NCI-H2029 (cell line): Measurements from ENCODE around the gene ELANE.
"Not testable (repeated sequence)": the region's sequence is repeated elsewhere in the genome, so short reads cannot be mapped to it uniquely, and the experiment has no call there.

Experiments used
- DNase-seq: peaks from one replicate; lab custom pipeline; 2025; lab: John Stamatoyannopoulos, UW

Gene ELANE

DNA sequence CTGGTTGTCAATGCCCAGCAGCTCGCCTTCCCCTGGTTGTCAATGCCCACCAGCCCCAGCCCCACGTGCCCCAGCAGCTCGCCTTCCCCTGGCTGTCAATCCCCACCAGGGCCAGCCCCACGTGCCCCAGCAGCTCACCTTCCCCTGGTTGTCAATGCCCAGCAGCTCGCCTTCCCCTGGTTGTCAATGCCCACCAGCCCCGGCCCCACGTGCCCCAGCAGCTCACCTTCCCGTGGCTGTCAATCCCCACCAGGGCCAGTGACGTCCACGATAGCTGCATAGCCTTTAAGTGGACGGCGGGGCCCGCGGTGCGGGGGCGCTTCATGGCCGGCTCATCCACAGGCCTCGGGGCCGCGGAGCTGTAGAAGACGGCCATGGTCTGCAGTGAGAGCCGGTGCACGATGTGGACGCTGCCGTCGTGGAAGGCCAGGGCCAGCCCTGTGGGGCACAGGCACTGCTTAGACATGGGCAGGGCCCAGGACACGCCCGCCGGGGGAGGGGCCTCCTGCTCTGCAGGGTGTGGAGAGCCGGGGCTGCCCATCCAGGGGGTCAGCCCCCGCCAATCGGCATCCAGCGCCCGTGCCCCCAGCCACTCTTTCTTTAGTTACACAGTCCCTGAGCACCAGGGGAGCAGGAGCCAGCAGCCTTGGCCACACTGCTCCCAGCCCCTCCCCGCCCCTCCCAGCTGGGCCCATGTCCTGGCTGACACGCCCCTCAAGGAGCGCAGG lies 27.8 kb downstream of the ELANE start:
- DNase-seq: no peak

DNA sequence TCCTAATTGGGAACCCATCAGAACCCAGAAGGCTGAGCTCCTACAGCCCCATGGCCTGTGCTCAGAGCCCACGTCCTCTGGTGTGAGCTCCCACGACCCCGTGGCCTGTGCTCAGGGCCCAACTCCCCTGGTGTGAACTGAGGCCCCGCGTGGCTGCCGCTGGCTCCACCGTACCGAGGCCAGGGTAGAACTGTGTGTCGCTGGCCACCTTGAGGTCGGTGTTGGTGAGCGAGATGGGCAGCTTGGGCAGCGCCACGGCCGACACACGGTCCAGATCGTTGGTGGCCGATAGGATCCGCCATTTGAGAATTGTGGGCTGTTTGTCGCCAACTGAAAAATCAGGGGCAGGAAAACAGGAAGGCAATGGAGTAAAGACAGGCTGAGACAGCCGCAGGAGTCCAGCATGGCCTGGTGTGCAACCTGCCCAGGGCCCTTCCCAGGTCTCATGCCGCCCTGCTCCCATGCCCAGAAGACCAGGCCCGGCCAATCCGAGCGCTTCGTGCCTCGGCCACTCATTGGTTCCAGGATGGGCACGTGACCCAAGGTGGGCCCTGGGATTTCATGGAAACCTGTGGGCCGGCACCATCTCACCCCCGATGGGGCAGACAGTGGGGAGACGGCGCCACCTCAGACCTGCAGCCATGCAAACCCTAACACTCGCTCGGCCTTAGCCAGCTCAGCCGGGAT lies 29.4 kb downstream of the ELANE start:
- DNase-seq: no peak

DNA sequence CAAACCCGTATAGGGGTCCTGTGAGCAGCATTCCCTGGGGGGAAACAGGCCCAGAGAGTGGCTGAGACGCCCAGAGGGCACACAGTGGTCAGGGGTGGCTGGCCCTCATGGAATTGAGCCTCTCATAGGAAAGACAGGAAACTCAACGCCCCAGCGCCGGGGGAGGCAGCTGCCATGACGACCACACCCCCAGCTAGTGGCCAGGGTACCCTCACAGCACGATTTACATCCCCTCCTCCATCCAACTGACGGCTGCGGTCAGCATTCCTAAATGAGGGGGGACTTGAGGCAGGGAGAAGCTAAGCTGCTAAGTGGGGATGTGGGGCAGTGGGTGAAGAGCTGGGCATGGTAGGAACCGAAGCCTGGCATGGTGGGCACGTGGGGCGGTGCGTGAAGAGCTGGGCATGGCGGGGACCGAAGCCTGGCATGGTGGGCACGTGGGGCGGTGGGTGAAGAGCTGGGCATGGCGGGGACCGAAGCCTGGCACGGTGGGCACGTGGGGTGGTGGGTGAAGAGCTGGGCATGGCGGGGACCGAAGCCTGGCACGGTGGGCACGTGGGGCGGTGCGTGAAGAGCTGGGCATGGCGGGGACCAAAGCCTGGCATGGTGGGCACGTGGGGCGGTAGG lies 30.9 kb downstream of the ELANE start:
- DNase-seq: no peak

DNA sequence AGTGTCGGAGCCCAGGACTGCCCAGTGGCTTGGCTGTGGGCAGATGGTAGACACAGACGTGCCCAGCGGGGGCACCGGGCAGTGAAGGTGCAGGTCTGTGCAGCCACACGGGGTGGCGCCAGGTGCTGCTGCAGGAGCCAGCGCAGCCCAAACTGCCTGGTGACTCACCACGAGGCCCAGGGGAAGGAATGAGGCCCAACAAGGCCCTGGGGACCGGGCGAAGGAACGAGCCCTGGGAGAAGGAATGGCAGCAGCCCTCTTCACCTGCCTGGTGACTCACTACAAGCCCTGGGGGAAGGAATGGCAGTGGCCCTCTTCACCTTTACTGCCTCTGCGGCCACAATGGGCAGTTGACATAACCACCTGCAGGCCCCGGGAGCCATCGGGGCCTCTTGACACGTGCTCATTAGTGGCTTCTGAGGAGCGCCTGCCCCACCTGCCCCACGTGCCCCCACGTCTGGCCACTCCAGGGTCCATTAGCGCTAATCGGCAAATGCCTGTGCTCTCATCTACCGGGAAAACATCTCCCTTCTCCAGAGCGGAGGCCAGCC lies 31.6 kb downstream of the ELANE start:
- no peak for DNase-seq

DNA sequence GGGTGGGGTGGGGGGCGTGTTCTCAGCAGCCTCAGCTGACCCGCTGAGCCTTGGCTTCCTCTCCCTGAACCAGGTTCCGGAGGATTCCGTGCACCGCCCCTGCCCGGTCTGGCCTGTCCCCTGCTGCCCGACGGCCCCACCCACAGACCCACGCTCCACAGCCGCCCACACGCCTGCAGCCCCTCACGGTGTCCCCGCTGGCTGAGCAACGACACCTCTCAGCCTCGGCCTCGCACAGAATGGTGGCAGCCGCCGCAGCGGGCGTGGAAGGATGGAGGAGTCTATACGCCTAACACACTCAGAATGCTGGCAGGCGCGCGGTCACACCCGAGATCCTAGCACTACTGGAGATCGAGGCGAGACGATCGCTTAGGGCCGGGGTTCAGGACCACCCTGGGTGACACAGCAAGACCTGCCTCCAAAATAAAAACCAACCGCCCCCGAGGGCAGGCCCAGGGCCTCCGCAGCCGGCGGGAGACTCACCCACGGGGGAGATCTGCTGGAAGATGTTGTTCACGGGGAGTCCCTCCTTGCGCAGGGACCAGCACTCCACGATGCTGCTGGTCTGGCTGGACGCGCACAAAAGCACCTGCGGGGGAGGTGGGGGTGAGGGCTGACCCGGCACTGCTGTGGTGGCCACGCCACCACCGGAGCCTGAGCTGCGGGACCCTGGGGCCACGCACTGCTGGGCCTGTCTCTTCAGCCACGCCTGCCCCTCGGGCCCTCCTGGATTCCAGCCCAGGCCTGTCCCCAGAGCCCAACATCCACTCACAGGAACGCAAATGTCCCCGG lies 32.5 kb downstream of the ELANE start:
- DNase-seq: no peak

DNA sequence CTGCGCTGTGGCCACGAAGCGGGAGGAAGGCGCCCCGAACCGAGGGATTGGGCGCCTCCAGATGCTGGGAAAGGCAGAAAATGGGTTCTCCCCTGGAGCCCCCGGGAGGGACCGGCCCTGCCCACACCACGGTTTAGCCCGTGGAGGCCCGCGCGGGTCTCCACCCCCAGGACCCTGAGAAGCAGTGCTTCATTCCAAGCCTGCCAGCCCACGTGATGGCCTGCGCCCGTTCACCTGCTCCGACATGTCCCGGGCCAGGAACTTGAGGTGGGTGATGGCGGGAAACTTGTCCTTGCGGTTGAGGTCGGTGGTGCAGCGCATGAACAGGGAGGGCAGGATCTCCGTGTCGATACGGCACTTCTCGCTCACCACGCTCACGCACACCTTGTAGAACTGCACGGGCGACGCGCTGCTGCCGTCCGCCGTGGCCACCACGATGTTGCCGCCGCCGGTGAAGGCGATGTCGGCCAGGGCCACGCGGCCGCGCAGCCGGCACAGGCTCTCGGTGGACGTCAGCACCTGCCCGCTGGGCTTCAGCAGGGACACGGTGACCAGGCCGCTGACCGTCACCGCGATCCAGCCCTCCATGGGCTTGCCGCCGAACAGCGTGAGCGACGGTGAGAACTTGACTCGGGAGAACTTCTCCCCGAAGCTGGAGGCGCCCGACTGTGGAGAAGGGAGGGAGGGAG lies 33.6 kb downstream of the ELANE start:
- no peak for DNase-seq

DNA sequence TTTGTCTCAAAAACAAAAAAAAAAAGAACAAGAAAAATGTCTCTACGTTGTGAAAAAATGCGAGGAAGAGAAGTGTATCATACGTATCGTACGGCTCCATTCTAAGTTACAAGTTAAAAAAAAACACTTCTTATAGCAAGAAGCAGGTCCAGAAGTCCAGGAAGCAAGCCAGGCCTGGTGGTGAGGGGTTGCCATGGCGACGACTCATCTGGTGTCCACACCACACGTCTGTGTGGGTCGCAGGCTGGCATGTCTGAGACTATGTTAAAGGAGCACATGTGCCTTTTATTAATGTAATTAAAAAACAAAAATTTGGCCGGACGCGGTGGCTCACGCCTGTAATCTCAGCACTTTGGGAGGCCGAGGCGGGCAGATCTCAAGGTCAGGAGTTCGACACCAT lies 35.0 kb downstream of the ELANE start:
- no peak for DNase-seq

DNA sequence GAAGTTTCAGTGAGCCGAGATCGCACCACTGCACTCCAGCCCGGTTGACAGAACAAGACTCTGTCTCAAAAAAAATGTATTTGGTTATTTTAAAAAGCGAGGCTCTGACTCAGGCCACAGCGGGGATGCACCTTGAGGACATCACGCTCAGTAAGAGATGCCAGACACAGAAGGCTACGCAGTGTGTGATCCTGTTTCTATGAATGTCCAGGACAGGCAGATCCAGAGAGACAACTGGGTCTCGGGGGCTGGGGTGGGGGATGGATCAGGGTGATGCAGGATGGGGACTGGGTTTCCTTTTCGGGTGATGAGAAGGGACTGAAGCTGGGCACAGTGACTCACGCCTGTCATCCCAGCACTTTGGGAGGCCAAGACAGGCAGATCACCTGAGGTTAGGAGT lies 35.5 kb downstream of the ELANE start:
- no peak for DNase-seq

DNA sequence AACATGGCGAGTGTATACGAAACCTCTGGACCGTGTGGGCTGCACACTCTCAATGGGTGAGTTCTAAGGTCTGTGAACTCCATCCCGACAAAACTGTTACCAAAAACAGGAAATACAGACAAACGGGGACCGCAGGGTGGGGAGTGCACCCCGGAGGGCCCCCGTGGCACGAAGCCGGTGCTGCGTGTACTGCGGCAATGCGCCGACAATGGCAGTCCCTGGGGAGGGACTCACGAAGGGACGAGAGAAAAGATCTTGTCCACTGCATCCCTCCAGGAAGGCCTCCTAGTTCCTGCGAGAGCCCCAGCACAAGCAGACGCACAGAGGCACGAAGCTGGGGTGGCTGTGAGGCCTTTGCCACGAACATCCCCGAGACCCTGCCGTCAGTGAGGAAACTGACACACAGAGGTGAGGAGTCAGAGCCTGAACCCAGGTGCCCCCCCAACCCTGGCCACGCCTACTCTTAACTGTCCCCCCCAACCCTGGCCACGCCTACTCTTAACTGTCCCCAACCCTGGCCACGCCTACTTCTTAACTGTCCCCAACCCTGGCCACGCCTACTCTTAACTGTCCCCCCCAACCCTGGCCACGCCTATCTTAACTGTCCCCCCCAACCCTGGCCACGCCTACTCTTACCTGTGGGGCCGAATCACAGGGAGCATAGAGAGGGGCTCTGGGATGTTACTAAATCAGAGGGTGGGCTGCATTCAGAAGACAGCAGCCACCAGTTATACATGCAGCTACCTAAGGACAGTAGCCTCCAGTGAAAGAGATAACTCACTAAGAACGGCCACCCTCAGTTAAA lies 36.7 kb downstream of the ELANE start:
- DNase-seq: no peak

DNA sequence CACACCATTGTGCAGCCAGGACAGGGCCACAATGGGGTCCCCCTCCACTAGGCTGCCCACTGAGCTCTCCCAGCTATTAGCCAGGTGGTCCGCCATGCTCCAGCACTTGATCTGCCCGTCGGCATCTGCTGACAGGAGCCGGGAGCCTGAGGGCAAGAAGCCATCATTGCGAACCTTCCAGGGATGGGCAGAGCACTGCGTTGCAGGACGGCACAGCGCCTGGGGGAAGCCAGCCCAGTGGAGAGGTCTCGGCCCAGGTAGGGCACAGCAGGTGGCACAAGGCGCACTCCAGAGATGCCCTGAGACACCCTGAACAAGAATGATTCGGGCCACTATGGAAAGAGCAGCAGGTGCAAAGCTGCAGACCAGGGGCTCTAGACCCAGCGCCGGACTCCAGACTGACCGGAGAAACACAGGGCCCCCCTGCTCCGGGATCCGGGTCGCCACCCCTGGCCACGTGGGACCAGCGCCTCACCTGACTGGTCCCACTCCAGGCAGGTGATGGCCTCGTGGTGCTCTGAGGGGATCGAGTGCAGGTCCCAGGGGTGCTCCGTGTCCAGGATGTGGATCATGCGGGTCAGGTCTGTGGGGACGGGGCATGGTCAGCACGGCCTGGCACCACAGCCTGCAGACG lies 37.7 kb downstream of the ELANE start:
- no peak for DNase-seq

DNA sequence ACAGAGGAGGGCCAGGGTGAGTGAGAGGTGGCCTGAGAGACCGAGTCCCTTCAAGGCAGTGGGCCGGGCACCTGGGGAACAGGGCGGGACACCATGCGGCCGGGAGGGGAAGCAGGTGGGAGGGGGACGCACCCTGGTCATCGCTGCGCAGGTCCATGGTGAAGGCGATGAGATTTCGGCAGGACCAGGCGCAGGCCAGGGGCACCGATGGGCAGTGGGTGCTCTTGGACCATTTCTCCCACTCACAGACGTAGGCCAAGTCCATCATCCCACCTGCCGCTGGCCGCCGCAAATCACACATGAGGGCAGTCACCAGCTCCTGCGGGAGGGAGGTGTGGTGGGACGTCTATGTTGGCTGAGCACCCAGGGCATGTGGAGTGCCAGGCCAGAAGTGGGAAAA lies 38.7 kb downstream of the ELANE start:
- DNase-seq: no peak

DNA sequence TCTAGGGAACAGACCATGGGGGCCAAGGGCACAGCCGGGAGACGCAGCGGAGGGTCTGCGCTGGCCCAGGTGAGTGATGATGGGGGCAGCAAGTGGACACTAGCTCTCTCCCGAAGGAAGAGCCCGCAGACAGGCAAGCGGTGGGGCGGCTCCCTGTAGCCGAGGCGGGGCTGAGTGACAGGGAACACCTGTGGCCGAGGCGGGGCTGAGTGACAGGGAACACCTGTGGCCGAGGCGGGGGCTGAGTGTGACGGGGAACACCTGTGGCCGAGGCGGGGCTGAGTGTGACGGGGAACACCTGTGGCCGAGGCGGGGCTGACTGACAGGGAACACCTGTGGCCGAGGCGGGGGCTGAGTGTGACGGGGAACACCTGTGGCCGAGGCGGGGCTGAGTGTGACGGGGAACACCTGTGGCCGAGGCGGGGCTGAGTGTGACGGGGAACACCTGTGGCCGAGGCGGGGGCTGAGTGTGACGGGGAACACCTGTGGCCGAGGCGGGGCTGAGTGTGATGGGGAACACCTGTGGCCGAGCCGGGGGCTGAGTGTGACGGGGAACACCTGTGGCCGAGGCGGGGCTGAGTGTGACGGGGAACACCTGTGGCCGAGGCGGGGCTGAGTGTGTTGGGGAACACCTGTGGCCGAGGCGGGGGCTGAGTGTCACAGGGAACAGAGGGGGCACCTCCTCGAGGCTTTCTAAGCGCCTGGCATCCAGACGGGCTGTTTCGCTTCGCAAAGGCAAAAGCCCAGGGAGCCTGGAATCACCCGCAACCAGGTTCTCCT lies 39.5 kb downstream of the ELANE start:
- DNase-seq: not testable (repeated sequence)

DNA sequence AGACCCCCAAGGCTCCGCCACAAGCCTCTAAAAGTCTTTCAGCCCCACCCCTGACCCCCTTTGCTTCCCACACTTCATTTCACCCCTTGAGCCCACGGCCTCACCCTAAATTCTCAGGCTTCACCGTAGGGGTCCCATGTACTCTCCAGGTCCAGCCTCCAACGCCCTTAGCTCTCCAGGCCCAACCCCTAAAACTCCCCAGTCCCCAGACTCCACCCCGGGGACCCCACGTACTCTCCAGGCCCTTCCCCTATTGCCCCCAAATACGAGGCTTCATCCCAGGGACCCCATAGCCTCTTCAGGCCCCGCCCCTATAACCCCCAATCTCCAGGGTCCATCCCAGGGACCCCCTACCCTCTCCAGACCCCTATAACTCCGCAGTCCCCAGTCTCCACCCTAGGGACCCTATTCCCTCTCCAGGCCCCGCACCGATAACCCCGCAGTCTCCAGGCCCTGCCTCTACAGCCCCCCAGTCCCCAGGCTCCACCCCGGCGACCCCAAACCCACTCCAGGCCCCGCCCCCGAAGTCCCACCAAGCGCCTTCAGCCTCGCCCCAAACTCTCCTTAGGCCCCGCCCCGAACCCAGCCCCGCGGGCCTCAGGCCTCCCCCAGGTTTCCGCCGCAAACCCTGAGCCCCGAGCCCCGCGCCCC lies 40.3 kb downstream of the ELANE start:
- DNase-seq: no peak

DNA sequence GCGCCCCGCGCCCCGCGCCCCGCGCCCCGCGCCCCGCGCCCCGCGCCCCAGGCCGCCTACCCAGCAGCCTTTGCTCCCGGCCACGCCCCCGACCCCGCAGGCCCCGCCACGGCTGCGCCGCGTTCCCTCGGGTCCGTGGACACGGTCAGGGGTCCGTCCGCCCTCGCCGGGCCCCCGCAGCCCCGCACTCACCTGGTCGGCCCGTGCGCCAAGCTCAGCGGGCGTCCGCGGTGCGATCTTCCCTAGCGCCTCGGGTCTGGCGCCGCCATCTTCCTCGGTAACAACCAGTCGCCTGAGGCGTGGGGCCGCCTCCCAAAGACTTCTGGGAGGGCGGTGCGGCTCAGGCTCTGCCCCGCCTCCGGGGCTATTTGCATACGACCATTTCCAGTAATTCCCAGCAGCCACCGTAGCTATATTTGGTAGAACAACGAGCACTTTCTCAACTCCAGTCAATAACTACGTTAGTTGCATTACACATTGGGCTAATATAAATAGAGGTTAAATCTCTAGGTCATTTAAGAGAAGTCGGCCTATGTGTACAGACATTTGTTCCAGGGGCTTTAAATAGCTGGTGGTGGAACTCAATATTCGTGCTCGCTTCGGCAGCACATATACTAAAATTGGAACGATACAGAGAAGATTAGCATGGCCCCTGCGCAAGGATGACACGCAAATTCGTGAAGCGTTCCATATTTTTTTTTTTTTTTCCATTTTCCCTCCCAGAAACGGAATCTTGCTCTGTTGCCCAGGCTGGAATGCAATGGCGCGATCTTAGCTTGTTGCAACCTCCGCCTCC lies 41.0 kb downstream of the ELANE start, which contains the start of the genes MED16 and RNU6-9:
Gene MED16, minus strand, starts transcription at position 294 of the 796 bp plus-strand sequence. CDS start 2,056 bp downstream, outside the sequence.
Gene RNU6-9, plus strand, starts transcription at position 591 of the 796 bp plus-strand sequence.
- DNase-seq: peak; percentile 90

DNA sequence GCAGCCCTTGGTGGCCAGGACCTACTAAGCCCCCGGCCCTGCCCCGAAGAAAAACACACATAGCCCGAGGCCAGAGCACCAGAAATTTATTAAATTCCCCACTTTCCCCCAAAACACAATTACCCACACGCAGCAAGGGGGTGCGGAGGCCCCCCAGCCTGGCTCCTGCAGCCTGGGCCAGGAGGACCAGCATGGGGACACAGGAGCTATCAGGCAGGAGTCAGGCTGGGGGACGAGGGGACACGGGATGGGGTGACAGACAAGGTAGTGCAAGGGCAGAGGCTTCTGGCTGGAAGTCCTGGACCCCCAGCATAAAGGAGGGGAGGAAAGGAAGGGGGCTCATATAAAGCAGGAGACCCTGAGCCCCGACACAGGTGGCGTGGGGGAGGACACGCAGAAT lies 44.3 kb downstream of the ELANE start:
- DNase-seq: no peak

DNA sequence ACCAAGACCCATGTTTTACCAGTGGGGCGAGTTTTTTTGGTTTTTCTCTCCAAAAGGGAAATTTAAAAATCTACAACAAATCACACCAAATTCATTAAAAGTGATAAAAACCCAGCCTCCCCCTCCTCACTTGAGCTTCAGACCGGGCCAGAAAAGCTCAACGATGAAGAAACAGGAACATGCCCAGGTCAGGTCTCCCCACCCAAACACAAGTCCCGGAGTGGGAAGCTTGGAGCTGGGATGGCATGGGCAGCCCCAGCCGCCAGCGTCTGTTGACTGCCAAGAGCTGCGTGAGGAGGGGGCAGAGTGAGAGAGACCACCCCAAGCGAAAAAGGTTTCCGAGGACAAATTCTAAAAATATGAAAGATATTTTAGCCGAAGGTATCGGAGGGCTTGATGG lies 44.9 kb downstream of the ELANE start:
- no peak for DNase-seq

DNA sequence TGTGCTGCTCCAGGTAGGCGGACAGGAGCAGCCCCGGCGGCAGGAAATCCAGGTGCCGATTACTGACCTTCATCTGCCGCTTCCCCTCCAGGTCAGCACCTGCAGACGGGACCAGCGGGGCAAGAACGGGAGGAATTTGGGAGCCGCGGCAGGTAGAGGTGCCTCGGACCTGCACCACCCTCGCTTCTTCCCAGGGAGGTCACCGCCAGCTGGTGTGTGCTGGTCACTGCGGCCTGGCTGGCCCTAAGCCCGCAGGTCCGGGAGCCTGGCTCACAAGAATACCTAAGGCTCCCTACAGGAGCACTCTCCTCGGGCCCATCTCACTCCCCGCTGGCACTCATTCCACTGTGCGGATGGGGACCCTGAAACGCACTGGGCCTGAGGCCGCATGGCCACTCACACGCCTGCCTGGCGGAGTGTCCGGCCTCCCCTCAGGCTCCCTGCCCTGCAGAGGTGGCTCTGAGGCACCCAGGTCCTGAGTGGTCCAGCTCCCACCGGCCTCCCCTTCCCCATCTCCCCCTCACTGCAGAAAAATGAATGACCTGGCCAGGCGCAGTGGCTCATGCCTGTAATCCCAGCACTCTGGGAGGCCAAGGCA lies 45.4 kb downstream of the ELANE start:
- no peak for DNase-seq
